ENCODE results near the gene TUBGCP4.
"Not testable (repeated sequence)": the region's sequence is repeated elsewhere in the genome, so short reads cannot be mapped to it uniquely, and the experiment has no call there.

The TUBGCP4 gene

GRCh38 chr15:43390723-43391122 lies 19.8 kb downstream of the TUBGCP4 start:
- no peaks in the 10 kb centered on the region for H3K4me1 ChIP-seq (ENCODE audit: control insufficient read depth in 2 of 2, insufficient read depth in 1 of 2, low read depth in 1 of 2, low read length in 2 of 2)
- H3K23ac ChIP-seq (ENCODE audit: low read depth, low read length, poor library complexity) = no peak overlapping the region
- H3K9ac ChIP-seq (ENCODE audit: low read depth, low read length, poor library complexity) = no peak overlapping the region
- no peaks in the 10 kb centered on the region for H3K27me3 ChIP-seq (ENCODE audit: control insufficient read depth in 3 of 3, insufficient read depth in 3 of 3, low read depth in 1 of 3, low read length in 3 of 3)
- H3K79me1 ChIP-seq (ENCODE audit: low read depth, low read length) = no peaks in the 10 kb centered on the region
- no peak overlapping the region for H3K4me3 ChIP-seq (ENCODE audit: low read length in 2 of 2)
- H2AK5ac ChIP-seq (ENCODE audit: low read depth, low read length) = no peak overlapping the region
- no CpG with 5 or more reads among the region's 8 CpGs for WGBS, 2 donors (ENCODE audit: extremely low coverage in 2 of 2, insufficient read length in 2 of 2, insufficient replicate concordance in 1 of 2)
- no peak overlapping the region for H2BK120ac ChIP-seq (ENCODE audit: low read depth, low read length)
- no peak overlapping the region for H2BK12ac ChIP-seq (ENCODE audit: low read length)
- H4K91ac ChIP-seq (ENCODE audit: low read depth, low read length, poor library complexity) = no peak overlapping the region
- no peak overlapping the region for H3K14ac ChIP-seq (ENCODE audit: low read length)
- no peaks in the 10 kb centered on the region for H3K9me3 ChIP-seq (replicated peaks in 1 of 2; ENCODE audit: control insufficient read depth in 2 of 2, insufficient read depth in 1 of 2, low read depth in 1 of 2, low read length in 2 of 2)
- no peak overlapping the region for H2BK5ac ChIP-seq (ENCODE audit: low read length)
- no peak overlapping the region for H3K18ac ChIP-seq (ENCODE audit: low read length)
- H3K4ac ChIP-seq (ENCODE audit: low read length) = no peak overlapping the region
- no peak overlapping the region for H2AFZ ChIP-seq (ENCODE audit: low read length)
- H3K4me2 ChIP-seq (ENCODE audit: insufficient read depth, low read length, poor library complexity, severe bottlenecking) = peak overlapping the region; percentile 2
- H3K36me3 ChIP-seq (replicated peaks in 1 of 2; ENCODE audit: control insufficient read depth in 2 of 2, insufficient read depth in 2 of 2, low read length in 2 of 2) = peaks cover 14 to 65% of the 10 kb centered on the region in 2 donors
- no peak overlapping the region for H4K8ac ChIP-seq (ENCODE audit: low read depth, low read length)
- H3K27ac ChIP-seq (replicated peaks; ENCODE audit: low read length) = no peak overlapping the region
- no peak for DNase-seq (ENCODE audit: low spot score)
- no peak overlapping the region for H2BK15ac ChIP-seq (ENCODE audit: low read length)

GRCh38 chr15:43393592-43393991 lies 22.7 kb downstream of the TUBGCP4 start:
- H2AFZ ChIP-seq (ENCODE audit: low read length); H3K27ac ChIP-seq (replicated peaks; ENCODE audit: low read length); H4K8ac ChIP-seq (ENCODE audit: low read depth, low read length); H4K91ac ChIP-seq (ENCODE audit: low read depth, low read length, poor library complexity); DNase-seq (ENCODE audit: low spot score); H3K4me2 ChIP-seq (ENCODE audit: insufficient read depth, low read length, poor library complexity, severe bottlenecking); H2BK15ac ChIP-seq (ENCODE audit: low read length); H3K4ac ChIP-seq (ENCODE audit: low read length); H3K23ac ChIP-seq (ENCODE audit: low read depth, low read length, poor library complexity); H3K4me1 ChIP-seq (ENCODE audit: control insufficient read depth in 2 of 2, insufficient read depth in 1 of 2, low read depth in 1 of 2, low read length in 2 of 2); H3K9me3 ChIP-seq (replicated peaks in 1 of 2; ENCODE audit: control insufficient read depth in 2 of 2, insufficient read depth in 1 of 2, low read depth in 1 of 2, low read length in 2 of 2); H3K4me3 ChIP-seq (ENCODE audit: low read length in 2 of 2); H3K14ac ChIP-seq (ENCODE audit: low read length); H2AK5ac ChIP-seq (ENCODE audit: low read depth, low read length); H2BK12ac ChIP-seq (ENCODE audit: low read length); H3K27me3 ChIP-seq (ENCODE audit: control insufficient read depth in 3 of 3, insufficient read depth in 3 of 3, low read depth in 1 of 3, low read length in 3 of 3); H3K9ac ChIP-seq (ENCODE audit: low read depth, low read length, poor library complexity); H2BK120ac ChIP-seq (ENCODE audit: low read depth, low read length); H3K18ac ChIP-seq (ENCODE audit: low read length); H3K79me1 ChIP-seq (ENCODE audit: low read depth, low read length); H2BK5ac ChIP-seq (ENCODE audit: low read length): not testable (repeated sequence)
- WGBS, 2 donors (ENCODE audit: extremely low coverage in 2 of 2, insufficient read length in 2 of 2, insufficient replicate concordance in 1 of 2) = no CpG with 5 or more reads among the region's 6 CpGs
- H3K36me3 ChIP-seq (replicated peaks in 1 of 2; ENCODE audit: control insufficient read depth in 2 of 2, insufficient read depth in 2 of 2, low read length in 2 of 2) = peaks cover 22 to 71% of the 10 kb centered on the region in 2 donors

- Histone ChIP-seq H3K9ac (ENCODE audit: low read depth, low read length, poor library complexity) (no peak overlapping the region), H3K14ac (ENCODE audit: low read length) (no peak overlapping the region), H2AFZ (ENCODE audit: low read length) (no peak overlapping the region), H3K27me3 (ENCODE audit: control insufficient read depth in 3 of 3, insufficient read depth in 3 of 3, low read depth in 1 of 3, low read length in 3 of 3) (no peaks in the 10 kb centered on the region), H3K36me3 (replicated peaks in 1 of 2; ENCODE audit: control insufficient read depth in 2 of 2, insufficient read depth in 2 of 2, low read length in 2 of 2) (peaks cover 31 to 99% of the 10 kb centered on the region in 2 donors), H3K4me2 (ENCODE audit: insufficient read depth, low read length, poor library complexity, severe bottlenecking) (no peak overlapping the region), H2BK120ac (ENCODE audit: low read depth, low read length) (no peak overlapping the region), H3K79me1 (ENCODE audit: low read depth, low read length) (no peaks in the 10 kb centered on the region), H3K4ac (ENCODE audit: low read length) (no peak overlapping the region), H4K8ac (ENCODE audit: low read depth, low read length) (no peak overlapping the region), H2BK15ac (ENCODE audit: low read length) (no peak overlapping the region), H2BK12ac (ENCODE audit: low read length) (no peak overlapping the region), H2BK5ac (ENCODE audit: low read length) (no peak overlapping the region), H2AK5ac (ENCODE audit: low read depth, low read length) (no peak overlapping the region), H3K27ac (replicated peaks; ENCODE audit: low read length) (no peak overlapping the region), H3K23ac (ENCODE audit: low read depth, low read length, poor library complexity) (no peak overlapping the region), H3K4me3 (ENCODE audit: low read length in 2 of 2) (no peak overlapping the region), H3K9me3 (replicated peaks in 1 of 2; ENCODE audit: control insufficient read depth in 2 of 2, insufficient read depth in 1 of 2, low read depth in 1 of 2, low read length in 2 of 2) (no peaks in the 10 kb centered on the region), H3K4me1 (ENCODE audit: control insufficient read depth in 2 of 2, insufficient read depth in 1 of 2, low read depth in 1 of 2, low read length in 2 of 2) (no peaks in the 10 kb centered on the region), H4K91ac (ENCODE audit: low read depth, low read length, poor library complexity) (no peak overlapping the region), H3K18ac (ENCODE audit: low read length) (no peak overlapping the region)
- WGBS, 2 donors (ENCODE audit: extremely low coverage in 2 of 2, insufficient read length in 2 of 2, insufficient replicate concordance in 1 of 2) = no CpG with 5 or more reads among the region's 3 CpGs
- DNase-seq (ENCODE audit: low spot score) = no peak
These were observed 31.4 kb downstream of the TUBGCP4 start for GRCh38 chr15:43402255-43402654.

- H3K27ac ChIP-seq (replicated peaks; ENCODE audit: low read length) = no peak overlapping the region
- WGBS, 2 donors (ENCODE audit: extremely low coverage in 2 of 2, insufficient read length in 2 of 2, insufficient replicate concordance in 1 of 2) = no CpG with 5 or more reads among the region's 8 CpGs
- no peak for DNase-seq (ENCODE audit: low spot score)
These were observed 32.7 kb downstream of the TUBGCP4 start for GRCh38 chr15:43403616-43404015.

More at GRCh38 chr15:43403616-43404015, 32.7 kb downstream of the TUBGCP4 start:
- H3K23ac ChIP-seq (ENCODE audit: low read depth, low read length, poor library complexity) = no peak overlapping the region
- H3K9ac ChIP-seq (ENCODE audit: low read depth, low read length, poor library complexity) = no peak overlapping the region
- H3K79me1 ChIP-seq (ENCODE audit: low read depth, low read length) = no peaks in the 10 kb centered on the region
- H3K9me3 ChIP-seq (replicated peaks in 1 of 2; ENCODE audit: control insufficient read depth in 2 of 2, insufficient read depth in 1 of 2, low read depth in 1 of 2, low read length in 2 of 2) = no peaks in the 10 kb centered on the region
- no peak overlapping the region for H2AK5ac ChIP-seq (ENCODE audit: low read depth, low read length)
- H2BK15ac ChIP-seq (ENCODE audit: low read length) = no peak overlapping the region
- H2AFZ ChIP-seq (ENCODE audit: low read length) = no peak overlapping the region
- peaks cover 37 to 99% of the 10 kb centered on the region in 2 donors for H3K36me3 ChIP-seq (replicated peaks in 1 of 2; ENCODE audit: control insufficient read depth in 2 of 2, insufficient read depth in 2 of 2, low read length in 2 of 2)
- H3K4me2 ChIP-seq (ENCODE audit: insufficient read depth, low read length, poor library complexity, severe bottlenecking) = no peak overlapping the region
- H3K14ac ChIP-seq (ENCODE audit: low read length) = no peak overlapping the region
- no peak overlapping the region for H4K8ac ChIP-seq (ENCODE audit: low read depth, low read length)
- H2BK120ac ChIP-seq (ENCODE audit: low read depth, low read length) = no peak overlapping the region
- H3K4me1 ChIP-seq (ENCODE audit: control insufficient read depth in 2 of 2, insufficient read depth in 1 of 2, low read depth in 1 of 2, low read length in 2 of 2) = no peaks in the 10 kb centered on the region
- H4K91ac ChIP-seq (ENCODE audit: low read depth, low read length, poor library complexity) = no peak overlapping the region
- H3K27me3 ChIP-seq (ENCODE audit: control insufficient read depth in 3 of 3, insufficient read depth in 3 of 3, low read depth in 1 of 3, low read length in 3 of 3) = no peaks in the 10 kb centered on the region
- H3K18ac ChIP-seq (ENCODE audit: low read length) = no peak overlapping the region
- no peak overlapping the region for H3K4me3 ChIP-seq (ENCODE audit: low read length in 2 of 2)
- H2BK12ac ChIP-seq (ENCODE audit: low read length) = no peak overlapping the region
- H2BK5ac ChIP-seq (ENCODE audit: low read length) = no peak overlapping the region
- H3K4ac ChIP-seq (ENCODE audit: low read length) = no peak overlapping the region

Data from neuronal stem cell (in vitro differentiated cells).